ENCODE results near the gene SSC5D.
"Not testable (repeated sequence)": the region's sequence is repeated elsewhere in the genome, so short reads cannot be mapped to it uniquely, and the experiment has no call there.

Gene SSC5D

DNA sequence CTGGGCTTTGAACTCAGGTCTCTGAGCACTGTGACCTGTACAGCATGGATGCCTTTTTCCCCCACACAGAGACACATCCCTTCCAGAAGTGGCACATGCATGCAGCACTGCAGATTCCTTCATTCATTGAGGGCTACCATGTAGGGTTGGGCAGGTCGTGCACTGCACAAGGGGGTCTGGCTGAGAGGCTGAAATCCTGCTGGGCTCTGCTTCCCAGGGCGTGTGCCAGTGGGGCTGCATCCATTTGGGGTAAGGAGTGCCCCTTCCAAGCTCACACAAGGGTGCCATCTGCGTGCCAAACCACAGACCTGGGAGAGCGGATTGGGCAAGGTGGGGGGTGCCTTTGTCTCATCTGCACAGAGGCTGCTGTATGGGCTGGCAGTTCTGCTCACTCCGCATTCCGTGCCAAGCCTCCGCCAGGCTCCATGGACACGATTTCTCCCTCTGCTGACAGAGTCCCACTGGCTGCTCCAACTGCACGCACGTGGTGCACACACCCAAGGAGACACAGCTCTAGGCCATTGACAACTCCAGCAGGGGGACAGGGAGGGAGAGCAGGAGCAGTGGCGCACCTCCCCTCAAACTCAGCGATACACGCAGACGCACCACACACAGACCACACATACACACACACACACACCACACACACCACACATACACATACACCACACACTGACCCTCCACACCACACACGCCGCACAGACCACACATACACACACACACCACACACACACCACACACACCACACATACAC, 40.6 kb upstream of the SSC5D start:
- H3K9ac ChIP-seq (ENCODE audit: low read length) = no peak overlapping the region
- no peaks in the 10 kb centered on the region for H3K36me3 ChIP-seq (ENCODE audit: control insufficient read depth, insufficient read depth, low read length)
- H3K4me3 ChIP-seq (ENCODE audit: low read depth, low read length) = no peak overlapping the region
- H3K4me1 ChIP-seq (ENCODE audit: control insufficient read depth, insufficient read depth, low read length) = no peaks in the 10 kb centered on the region
- H3K27me3 ChIP-seq (ENCODE audit: control insufficient read depth, insufficient read depth, low read length) = peaks cover 98% of the 10 kb centered on the region
- no peaks in the 10 kb centered on the region for H3K9me3 ChIP-seq (ENCODE audit: control insufficient read depth, insufficient read depth, low read depth, low read length)
- no peak overlapping the region for H3K27ac ChIP-seq (ENCODE audit: low read depth, low read length)

DNA sequence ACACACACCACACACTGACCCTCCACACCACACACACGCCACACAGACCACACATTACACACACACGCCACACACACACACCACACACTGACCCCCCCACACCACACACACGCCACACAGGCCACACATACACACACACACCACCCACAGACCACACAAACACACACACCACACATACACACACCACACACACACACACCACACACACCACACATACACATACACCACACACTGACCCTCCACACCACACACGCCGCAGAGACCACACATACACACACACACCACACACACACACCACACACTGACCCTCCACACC, 40.1 kb upstream of the SSC5D start:
- H3K27me3 ChIP-seq (ENCODE audit: control insufficient read depth, insufficient read depth, low read length) = peaks cover 93% of the 10 kb centered on the region

DNA sequence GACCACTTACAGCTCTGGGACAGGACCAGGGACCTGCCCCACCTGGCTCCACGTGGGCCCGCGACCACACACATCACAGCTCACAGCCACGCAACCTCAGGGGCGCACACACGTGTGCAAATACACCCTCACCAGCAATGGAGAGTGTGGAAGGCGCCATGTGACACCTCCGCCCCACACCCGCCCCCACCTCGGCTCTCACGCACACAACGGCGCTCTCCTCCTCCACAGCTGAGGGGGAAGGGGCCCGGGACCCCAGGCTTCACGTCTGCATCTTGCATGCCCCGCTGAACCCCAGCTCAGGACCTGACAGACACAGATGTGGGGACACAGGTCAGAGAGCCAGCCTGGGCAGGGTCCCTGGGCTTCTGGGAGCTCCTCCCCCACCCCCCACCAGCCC, 38.8 kb upstream of the SSC5D start:
- Histone ChIP-seq H3K27me3 (ENCODE audit: control insufficient read depth, insufficient read depth, low read length) (peaks cover 84% of the 10 kb centered on the region), H3K27ac (ENCODE audit: low read depth, low read length) (no peak overlapping the region), H3K9me3 (ENCODE audit: control insufficient read depth, insufficient read depth, low read depth, low read length) (no peaks in the 10 kb centered on the region), H3K9ac (ENCODE audit: low read length) (no peak overlapping the region), H3K4me3 (ENCODE audit: low read depth, low read length) (no peak overlapping the region), H3K4me1 (ENCODE audit: control insufficient read depth, insufficient read depth, low read length) (no peaks in the 10 kb centered on the region), H3K36me3 (ENCODE audit: control insufficient read depth, insufficient read depth, low read length) (0 out of 2 replicates have a peak, but pooled peaks cover 3% of the 10 kb centered on the region)

More for the DNA sequence above, 40.1 kb upstream of the SSC5D start:
- H3K27ac ChIP-seq (ENCODE audit: low read depth, low read length); H3K36me3 ChIP-seq (ENCODE audit: control insufficient read depth, insufficient read depth, low read length); H3K4me3 ChIP-seq (ENCODE audit: low read depth, low read length); H3K9ac ChIP-seq (ENCODE audit: low read length); H3K9me3 ChIP-seq (ENCODE audit: control insufficient read depth, insufficient read depth, low read depth, low read length); H3K4me1 ChIP-seq (ENCODE audit: control insufficient read depth, insufficient read depth, low read length): not testable (repeated sequence)

DNA sequence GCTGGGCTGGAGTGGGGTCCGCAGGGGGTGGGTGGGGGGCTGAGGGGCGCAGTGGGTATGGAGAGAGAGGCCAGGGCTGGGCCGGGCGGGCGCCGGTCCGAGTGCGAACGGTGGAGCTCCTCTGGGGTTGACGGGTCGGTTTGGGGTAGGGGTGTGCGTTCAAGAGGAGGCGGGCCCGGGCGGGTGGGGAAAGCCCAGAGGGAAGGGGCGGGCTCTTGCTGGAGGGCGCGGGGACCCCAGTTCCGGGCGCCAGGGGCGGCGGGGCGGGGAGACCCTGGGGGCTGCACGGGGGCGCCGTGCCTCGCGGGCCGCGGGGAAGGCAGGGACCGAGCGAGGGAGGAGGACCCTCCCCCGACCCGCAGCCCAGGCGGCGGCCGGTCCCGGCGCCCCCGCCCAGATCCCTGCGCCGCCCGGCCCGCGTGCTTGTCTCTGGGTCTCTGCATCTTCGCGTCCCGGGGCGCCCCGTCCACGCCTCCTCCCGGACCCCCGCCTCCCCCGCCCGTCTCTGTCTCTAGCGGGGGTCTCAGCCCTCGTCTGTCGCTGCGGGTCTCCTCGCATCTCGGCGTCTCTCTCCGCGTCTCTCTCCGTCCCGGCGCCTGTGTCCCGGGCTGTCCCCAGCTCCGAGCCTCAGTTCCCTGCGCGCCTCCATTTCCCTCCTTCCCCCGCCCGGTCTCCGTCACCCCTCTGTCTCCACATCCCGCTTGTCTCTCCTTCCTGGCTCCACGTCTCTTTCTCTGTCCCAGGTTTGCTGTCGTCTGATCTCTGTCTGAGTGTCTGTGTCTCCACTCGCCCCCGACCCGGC, 36.9 kb upstream of the SSC5D start:
- H3K9me3 ChIP-seq (ENCODE audit: control insufficient read depth, insufficient read depth, low read depth, low read length) = no peaks in the 10 kb centered on the region
- no peak overlapping the region for H3K27ac ChIP-seq (ENCODE audit: low read depth, low read length)
- H3K27me3 ChIP-seq (ENCODE audit: control insufficient read depth, insufficient read depth, low read length) = peaks cover 66% of the 10 kb centered on the region
- no peak overlapping the region for H3K9ac ChIP-seq (ENCODE audit: low read length)
- peak overlapping the region; percentile 53 for H3K4me3 ChIP-seq (ENCODE audit: low read depth, low read length)
- no peaks in the 10 kb centered on the region for H3K4me1 ChIP-seq (ENCODE audit: control insufficient read depth, insufficient read depth, low read length)
- H3K36me3 ChIP-seq (ENCODE audit: control insufficient read depth, insufficient read depth, low read length) = peaks cover 8% of the 10 kb centered on the region

DNA sequence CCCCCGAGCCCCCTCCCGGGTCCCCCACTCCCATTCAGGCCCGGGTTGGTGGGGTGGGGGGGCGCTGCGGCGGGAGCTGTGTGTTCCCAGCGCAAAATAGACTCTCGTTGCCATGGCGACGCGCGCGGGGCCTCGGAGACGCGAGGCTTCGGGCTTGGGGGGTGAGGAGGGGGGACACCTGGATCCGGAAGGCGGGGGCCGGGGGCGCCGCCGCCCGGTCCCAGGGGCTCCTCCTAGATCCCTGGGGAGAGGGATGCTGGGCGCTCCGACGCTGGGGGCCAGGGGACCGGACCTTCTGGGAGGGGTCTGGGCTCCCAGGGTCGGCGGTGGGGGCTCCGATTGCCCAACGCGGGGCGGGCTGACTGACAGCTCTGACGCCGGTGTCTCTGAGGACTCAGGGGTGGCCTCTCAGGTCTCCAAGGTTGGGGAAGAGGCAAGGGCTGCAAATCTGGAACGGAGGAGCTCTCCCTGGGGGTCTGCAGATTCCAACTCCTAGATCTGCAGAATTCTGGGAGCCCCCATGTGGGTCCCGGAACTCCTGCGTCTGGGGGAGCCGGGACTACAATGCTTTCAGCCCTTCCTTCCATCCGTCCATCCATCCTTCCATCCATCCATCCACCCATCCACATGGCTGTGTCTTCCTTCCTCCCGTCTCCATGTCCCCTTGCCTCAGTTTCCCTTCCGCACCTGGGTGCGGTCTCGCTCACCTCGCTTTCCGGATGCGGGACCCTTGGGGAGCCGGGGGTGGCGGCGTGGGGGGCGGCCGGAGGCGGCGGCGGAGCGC, 36.1 kb upstream of the SSC5D start:
- H3K27me3 ChIP-seq (ENCODE audit: control insufficient read depth, insufficient read depth, low read length) = peaks cover 58% of the 10 kb centered on the region

DNA sequence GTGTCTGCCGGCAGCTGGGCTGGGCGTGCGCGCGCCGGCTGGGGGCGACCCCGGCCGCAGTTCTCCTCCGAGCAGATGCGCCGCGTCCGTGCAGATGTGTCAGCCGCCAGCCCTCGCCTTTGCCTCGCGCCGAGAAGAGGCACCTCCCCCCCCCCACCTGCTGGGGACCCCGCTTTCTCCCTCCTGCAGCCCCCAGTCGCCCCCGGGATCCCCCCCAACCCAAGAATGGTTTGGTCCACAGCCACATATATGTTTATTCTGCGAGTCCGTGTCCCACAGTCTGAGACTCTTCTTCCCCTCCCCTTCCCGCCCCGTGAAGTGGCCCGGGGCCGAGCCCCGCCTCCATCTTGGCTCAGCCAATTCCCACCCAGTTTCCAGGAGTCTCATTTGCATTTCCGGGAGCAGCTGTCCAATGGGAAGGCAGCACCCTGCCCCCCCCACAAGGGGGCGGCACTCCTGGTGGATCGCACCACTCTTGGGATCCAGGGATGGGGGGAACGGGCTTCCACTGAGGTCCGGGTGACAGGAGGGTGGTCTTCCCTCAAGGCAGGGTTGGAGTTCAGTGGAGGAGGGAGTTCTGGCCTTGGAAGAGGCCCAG, 35.4 kb upstream of the SSC5D start:
- Histone ChIP-seq H3K36me3 (ENCODE audit: control insufficient read depth, insufficient read depth, low read length) (peaks cover 11% of the 10 kb centered on the region), H3K27ac (ENCODE audit: low read depth, low read length) (no peak overlapping the region), H3K9ac (ENCODE audit: low read length) (no peak overlapping the region), H3K27me3 (ENCODE audit: control insufficient read depth, insufficient read depth, low read length) (peaks cover 51% of the 10 kb centered on the region), H3K4me3 (ENCODE audit: low read depth, low read length) (peak overlapping the region; percentile 53), H3K9me3 (ENCODE audit: control insufficient read depth, insufficient read depth, low read depth, low read length) (no peaks in the 10 kb centered on the region), H3K4me1 (ENCODE audit: control insufficient read depth, insufficient read depth, low read length) (no peaks in the 10 kb centered on the region)

More for the DNA sequence above, 36.1 kb upstream of the SSC5D start:
- Histone ChIP-seq H3K4me1 (ENCODE audit: control insufficient read depth, insufficient read depth, low read length) (no peaks in the 10 kb centered on the region), H3K9ac (ENCODE audit: low read length) (no peak overlapping the region), H3K36me3 (ENCODE audit: control insufficient read depth, insufficient read depth, low read length) (peaks cover 11% of the 10 kb centered on the region), H3K9me3 (ENCODE audit: control insufficient read depth, insufficient read depth, low read depth, low read length) (no peaks in the 10 kb centered on the region), H3K27ac (ENCODE audit: low read depth, low read length) (no peak overlapping the region), H3K4me3 (ENCODE audit: low read depth, low read length) (peak overlapping the region; percentile 53)

DNA sequence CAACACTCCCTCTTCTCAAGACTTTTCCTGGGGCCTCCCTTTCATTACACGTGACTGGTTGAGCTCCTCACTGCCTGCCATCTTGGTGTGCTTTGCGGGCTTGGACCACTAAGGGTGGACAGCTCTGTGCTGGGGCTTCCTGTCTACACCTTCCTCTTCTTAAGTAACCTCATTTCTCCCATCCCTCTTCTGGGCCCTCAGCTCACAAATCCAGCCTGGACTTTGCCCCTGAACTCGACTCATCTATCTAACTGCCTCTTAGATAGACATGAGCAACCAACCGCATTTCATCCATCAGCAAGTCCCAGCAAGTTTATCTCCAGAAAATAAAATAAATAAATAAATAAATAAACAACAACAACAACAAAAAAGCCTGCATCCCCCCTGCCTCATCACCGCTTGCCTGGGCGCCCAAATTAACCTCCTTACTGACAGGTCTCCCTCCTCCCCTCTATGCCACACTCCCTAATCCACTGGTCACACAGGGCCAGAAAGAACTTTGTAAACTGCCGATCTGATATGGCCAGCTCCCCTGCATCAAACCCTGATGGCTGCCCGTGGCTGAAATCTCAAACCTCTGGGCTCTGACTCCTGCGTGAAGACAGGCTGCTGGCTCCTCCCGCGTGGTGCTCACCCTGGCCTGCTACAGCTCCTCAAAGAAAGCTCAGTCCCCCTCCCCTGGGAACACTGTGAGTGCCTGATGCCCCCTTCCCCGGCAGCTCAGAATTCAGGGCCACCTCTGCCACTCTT, 34.5 kb upstream of the SSC5D start:
- Histone ChIP-seq H3K27me3 (ENCODE audit: control insufficient read depth, insufficient read depth, low read length) (peaks cover 43% of the 10 kb centered on the region), H3K9ac (ENCODE audit: low read length) (no peak overlapping the region), H3K9me3 (ENCODE audit: control insufficient read depth, insufficient read depth, low read depth, low read length) (no peaks in the 10 kb centered on the region), H3K27ac (ENCODE audit: low read depth, low read length) (no peak overlapping the region), H3K4me3 (ENCODE audit: low read depth, low read length) (no peak overlapping the region), H3K36me3 (ENCODE audit: control insufficient read depth, insufficient read depth, low read length) (peaks cover 11% of the 10 kb centered on the region), H3K4me1 (ENCODE audit: control insufficient read depth, insufficient read depth, low read length) (no peaks in the 10 kb centered on the region; the same call in 1 of the 2 replicates)

DNA sequence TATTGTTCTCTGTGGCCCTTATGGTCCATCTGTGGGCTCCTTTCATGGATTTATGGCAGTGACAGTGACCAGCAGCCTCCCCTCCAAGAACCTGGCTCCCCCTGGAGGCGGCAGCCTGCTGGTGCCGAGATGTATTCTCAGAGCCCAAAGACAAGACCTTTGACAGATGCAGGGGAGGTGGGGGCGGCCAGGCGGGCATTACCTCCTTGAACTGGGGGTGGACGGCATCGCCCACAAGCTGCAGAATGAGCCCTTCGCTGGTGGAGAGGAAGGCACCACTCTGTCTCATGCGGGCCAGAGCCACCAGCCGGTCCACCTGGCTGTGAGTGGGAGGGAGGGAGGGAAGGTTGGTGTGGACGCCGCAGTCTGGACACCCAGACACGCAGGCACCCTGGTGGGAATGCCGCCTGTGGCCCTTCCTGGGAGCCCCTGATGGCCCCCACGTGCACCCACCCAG, 33.4 kb upstream of the SSC5D start:
- peaks cover 2% of the 10 kb centered on the region for H3K4me1 ChIP-seq (ENCODE audit: control insufficient read depth, insufficient read depth, low read length)
- peaks cover 31% of the 10 kb centered on the region for H3K27me3 ChIP-seq (ENCODE audit: control insufficient read depth, insufficient read depth, low read length)
- H3K4me3 ChIP-seq (ENCODE audit: low read depth, low read length) = no peak overlapping the region
- H3K9ac ChIP-seq (ENCODE audit: low read length) = no peak overlapping the region
- H3K27ac ChIP-seq (ENCODE audit: low read depth, low read length) = no peak overlapping the region
- H3K36me3 ChIP-seq (ENCODE audit: control insufficient read depth, insufficient read depth, low read length) = peaks cover 11% of the 10 kb centered on the region
- H3K9me3 ChIP-seq (ENCODE audit: control insufficient read depth, insufficient read depth, low read depth, low read length) = no peaks in the 10 kb centered on the region

DNA sequence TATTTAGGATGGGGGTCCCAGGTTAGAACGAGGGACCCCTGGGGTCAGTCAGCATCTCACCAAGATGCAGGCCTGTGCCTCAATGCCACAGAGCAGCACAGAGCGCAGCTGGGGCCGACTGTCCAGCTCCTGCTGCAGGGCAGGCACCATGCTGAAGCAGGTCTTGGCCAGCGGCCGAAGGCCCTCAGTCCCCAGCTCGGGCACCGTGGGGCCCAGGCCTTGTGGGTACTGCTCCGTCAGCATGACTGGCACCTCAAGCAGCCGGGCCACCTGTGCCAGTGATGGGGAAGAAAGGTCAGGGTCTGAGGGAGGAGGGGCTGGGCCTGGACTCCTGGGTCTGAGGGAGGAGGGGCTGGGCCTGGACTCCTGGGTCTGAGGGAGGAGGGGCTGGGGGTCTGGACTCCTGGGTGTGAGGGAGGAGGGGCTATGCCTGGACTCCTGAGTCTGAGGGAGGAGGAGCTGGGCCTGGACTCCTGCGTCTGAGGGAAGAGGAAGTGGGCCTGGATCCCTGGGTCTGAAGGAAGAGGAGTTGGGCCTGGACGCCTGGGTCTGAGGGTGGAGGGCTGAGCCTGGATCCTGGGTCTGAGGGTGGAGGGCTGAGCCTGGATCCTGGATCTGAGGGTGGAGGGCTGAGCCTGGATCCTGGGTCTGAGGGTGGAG, 32.5 kb upstream of the SSC5D start:
- peaks cover 11% of the 10 kb centered on the region for H3K4me1 ChIP-seq (ENCODE audit: control insufficient read depth, insufficient read depth, low read length)
- peaks cover 24% of the 10 kb centered on the region for H3K27me3 ChIP-seq (ENCODE audit: control insufficient read depth, insufficient read depth, low read length)

DNA sequence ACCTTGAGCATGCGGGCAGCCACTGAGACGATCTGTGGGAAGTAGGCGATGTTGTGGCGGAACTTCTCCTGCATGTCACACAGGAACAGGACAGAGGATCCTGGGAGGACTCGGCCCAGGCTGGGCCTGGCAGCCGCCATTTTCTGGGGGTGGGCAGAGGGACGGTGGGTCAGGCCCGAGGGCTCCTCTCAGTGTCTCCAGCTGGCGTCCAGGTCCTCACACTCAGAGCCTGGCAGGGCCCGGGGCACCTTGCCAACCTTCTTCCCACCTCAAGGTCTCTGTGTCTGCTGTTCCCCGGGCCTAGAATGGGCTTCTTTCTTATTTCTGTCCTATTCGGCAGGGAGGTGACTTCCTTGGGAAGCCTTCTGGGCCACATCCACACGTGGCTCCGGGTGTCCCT, 31.9 kb upstream of the SSC5D start:
- H3K27me3 ChIP-seq (ENCODE audit: control insufficient read depth, insufficient read depth, low read length) = peaks cover 17% of the 10 kb centered on the region
- no peak overlapping the region for H3K4me3 ChIP-seq (ENCODE audit: low read depth, low read length)
- H3K36me3 ChIP-seq (ENCODE audit: control insufficient read depth, insufficient read depth, low read length) = peaks cover 11% of the 10 kb centered on the region
- H3K4me1 ChIP-seq (ENCODE audit: control insufficient read depth, insufficient read depth, low read length) = peaks cover 12% of the 10 kb centered on the region
- no peaks in the 10 kb centered on the region for H3K9me3 ChIP-seq (ENCODE audit: control insufficient read depth, insufficient read depth, low read depth, low read length)
- H3K27ac ChIP-seq (ENCODE audit: low read depth, low read length) = no peak overlapping the region
- H3K9ac ChIP-seq (ENCODE audit: low read length) = no peak overlapping the region

More for the DNA sequence above, 32.5 kb upstream of the SSC5D start:
- H3K9ac ChIP-seq (ENCODE audit: low read length) = no peak overlapping the region
- H3K27ac ChIP-seq (ENCODE audit: low read depth, low read length) = no peak overlapping the region
- no peaks in the 10 kb centered on the region for H3K9me3 ChIP-seq (ENCODE audit: control insufficient read depth, insufficient read depth, low read depth, low read length)
- no peak overlapping the region for H3K4me3 ChIP-seq (ENCODE audit: low read depth, low read length)
- H3K36me3 ChIP-seq (ENCODE audit: control insufficient read depth, insufficient read depth, low read length) = peaks cover 11% of the 10 kb centered on the region

Measured in HUES6 (cell line).